Adrenal gland (tissue), 5 donors: ENCODE measurements around the gene ASB18.

ENCODE experiments used
- POLR2A ChIP-seq, 2 donors: fragments of 450-650 bp; IDR thresholded peaks; one replicate each; pipeline ENCODE4 v1.6.1; 2017; ENCODE audit warnings: antibody characterized with exemption in 2 of 2, mild to moderate bottlenecking in 2 of 2, moderate library complexity in 1 of 2
- TF ChIP-seq, protein P1 (sequence below), 6 experiments: fragments of 450-650 bp in 4 of 6; fragments of 200-600 bp in 2 of 6; sonication (generic) in 1 of 6; IDR thresholded peaks; 1 replicate in 5 of 6; 2 replicates in 1 of 6; pipeline versions ENCODE4 v1.5.1 to v1.8.0; 2016 to 2021; ENCODE audit warnings: antibody characterized with exemption in 6 of 6, mild to moderate bottlenecking in 2 of 6, moderate library complexity in 1 of 6
- donor health status: DM: no; HTN: no; CAD: no.

DNA sequence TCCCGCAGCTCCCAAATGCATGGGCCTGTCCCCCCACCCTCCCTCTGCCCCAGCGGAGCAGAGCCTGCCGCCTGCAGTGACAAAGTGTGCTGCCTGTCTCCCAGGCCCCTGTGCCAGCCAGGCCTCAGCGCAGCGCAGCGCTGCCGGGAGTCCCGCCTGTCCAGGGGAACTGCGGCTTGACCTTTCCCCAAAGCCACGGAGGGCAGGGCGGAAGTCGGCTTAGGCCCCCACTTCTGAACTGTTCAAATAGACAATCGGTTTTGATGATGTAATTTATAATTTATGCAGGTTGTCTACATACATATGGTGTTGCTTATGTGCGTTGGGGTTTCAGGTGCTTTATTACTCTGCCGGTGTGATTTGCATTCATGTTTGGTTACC, 103.1 kb downstream of the ASB18 start:
- no peak for TF ChIP-seq POLR2A (IDR thresholded peaks at IDR 0.05)
- TF ChIP-seq, protein P1, sequence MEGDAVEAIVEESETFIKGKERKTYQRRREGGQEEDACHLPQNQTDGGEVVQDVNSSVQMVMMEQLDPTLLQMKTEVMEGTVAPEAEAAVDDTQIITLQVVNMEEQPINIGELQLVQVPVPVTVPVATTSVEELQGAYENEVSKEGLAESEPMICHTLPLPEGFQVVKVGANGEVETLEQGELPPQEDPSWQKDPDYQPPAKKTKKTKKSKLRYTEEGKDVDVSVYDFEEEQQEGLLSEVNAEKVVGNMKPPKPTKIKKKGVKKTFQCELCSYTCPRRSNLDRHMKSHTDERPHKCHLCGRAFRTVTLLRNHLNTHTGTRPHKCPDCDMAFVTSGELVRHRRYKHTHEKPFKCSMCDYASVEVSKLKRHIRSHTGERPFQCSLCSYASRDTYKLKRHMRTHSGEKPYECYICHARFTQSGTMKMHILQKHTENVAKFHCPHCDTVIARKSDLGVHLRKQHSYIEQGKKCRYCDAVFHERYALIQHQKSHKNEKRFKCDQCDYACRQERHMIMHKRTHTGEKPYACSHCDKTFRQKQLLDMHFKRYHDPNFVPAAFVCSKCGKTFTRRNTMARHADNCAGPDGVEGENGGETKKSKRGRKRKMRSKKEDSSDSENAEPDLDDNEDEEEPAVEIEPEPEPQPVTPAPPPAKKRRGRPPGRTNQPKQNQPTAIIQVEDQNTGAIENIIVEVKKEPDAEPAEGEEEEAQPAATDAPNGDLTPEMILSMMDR (IDR thresholded peaks at IDR 0.05), result no peak
